ENCODE results near the gene PAK5.

PAK5 gene

GRCh38 chr20:9516234-9516871 is 322.5 kb downstream of the PAK5 start:
- DNase-seq = no peak

GRCh38 chr20:9515741-9516233 is 323.1 kb downstream of the PAK5 start:
- DNase-seq = no peak

GRCh38 chr20:9515214-9515585 is 323.7 kb downstream of the PAK5 start:
- DNase-seq = no peak

GRCh38 chr20:9514461-9515213 is 324.2 kb downstream of the PAK5 start, which contains the start of gene LAMP5:
TSS of gene LAMP5 (plus strand) at chr20:9514590. CDS start at chr20:9514853, 263 bp downstream.
- DNase-seq = no peak

DNA sequence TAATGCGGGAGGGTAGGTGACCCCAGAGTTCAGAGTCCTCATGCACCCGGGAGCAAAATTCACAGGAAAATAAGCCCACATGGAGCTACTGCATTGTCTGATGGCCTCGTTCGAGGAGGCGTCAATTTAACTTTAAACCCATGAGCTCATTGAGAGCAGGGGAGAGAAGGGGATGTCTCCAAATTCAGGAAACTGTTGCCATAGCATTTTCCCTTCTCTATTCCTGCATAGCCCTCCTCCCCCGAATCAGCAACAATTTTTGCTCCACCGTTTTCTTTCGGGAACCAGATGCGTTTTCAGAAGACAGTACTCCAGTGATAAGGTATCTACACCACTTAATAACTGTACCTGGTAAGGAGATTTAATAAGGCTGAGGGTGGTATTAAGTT is 324.8 kb downstream of the PAK5 start:
- no peak for DNase-seq

- DNase-seq = no peak
These were observed 328.0 kb downstream of the PAK5 start for GRCh38 chr20:9510911-9511310.

DNA sequence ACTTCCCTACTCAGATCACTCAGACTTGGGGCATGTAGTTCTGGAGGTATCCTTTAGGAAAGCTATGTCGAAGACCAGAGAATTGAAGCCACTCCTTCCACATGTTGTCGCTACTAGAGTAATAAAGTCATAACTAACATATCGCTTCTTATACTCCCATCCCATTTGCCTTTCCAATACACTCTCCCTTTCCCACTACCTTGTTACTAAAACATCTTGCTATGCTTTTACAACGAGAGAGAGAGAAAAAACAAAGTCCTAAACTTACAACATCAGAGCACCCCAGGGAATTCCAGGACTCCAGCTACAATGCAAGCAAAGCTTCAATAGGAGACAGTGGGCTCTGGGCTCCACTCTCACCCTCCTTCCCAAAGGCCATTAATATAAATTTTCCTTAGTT is 329.6 kb downstream of the PAK5 start:
- DNase-seq = no peak

DNA sequence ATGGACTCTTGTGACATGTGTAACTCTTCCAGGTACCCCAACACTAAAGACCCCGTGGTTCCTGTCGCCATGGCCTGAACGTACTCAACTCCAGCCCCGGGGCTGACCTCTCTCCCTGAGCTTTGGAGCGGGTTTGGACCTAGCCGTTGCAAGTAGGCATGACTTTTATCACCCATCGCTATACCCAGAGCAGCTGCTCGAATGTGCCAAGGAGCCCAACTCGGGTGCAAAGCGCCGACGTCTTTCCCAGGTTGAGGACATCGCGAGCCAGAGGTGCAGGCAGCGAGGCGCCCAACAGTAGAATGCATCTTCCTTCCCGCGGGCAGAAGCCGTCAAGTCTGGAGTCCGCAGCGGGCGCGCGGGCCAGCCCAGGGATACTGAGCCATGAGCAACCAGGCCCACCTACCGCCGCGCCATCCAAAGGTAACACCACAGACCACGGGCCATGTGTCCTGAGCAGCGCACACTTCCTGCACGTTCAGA is 330.1 kb downstream of the PAK5 start:
- DNase-seq = no peak

DNA sequence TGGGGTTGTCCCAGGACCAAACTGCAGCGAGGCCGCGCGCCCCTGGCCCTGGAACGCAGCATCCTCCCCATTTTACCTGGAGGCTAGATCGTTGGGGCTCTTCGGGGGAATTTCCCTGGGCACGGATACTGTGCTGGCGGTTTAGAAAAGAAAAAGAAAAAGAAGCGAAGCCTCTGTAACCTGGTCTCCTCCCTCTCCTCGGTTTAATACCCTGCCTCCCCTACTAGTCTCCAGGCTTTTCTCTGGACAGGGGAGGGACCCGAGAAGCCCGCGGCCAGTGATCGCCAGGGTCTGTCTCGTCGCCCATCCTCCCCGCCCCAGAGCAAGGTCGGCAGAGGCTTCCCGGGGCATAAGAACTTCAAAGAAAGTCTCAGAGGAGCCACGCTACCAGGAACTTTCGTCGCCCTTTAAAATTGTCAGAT is 330.6 kb downstream of the PAK5 start:
- DNase-seq = no peak

DNA sequence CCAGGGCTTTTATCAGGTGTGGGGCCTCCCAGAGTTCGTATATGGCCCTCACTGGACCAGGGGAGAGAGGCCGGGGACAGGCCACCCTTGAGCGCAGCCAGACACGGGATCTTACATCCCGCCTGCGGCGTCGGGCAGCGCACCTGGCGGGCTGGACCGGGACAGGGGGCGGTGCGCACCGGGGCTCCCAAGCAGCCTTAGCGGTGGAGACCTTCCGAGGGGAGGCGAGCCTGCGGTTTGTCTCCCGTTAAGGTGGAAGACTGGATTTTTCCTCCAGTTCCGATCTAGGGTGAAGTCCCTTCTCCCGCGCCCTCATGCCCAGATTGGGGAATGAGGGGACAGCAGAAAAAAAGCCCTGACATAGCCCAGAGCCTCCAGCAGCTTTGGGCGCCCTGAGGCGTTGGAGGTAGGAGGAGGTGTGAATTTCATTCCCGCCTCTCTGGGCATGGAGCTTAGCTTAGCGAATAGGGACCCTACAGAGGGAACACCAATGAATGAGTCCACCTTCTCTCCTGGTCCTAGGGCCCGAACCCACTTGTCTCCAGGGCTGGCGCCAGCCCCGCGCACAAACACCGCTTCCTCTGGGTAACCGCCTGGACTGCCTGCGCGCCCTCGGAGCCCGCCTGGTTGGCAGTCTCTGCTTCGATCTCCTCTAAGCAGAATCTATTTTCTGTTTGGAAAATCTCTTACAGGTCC is 331.2 kb downstream of the PAK5 start:
- no peak for DNase-seq

DNA sequence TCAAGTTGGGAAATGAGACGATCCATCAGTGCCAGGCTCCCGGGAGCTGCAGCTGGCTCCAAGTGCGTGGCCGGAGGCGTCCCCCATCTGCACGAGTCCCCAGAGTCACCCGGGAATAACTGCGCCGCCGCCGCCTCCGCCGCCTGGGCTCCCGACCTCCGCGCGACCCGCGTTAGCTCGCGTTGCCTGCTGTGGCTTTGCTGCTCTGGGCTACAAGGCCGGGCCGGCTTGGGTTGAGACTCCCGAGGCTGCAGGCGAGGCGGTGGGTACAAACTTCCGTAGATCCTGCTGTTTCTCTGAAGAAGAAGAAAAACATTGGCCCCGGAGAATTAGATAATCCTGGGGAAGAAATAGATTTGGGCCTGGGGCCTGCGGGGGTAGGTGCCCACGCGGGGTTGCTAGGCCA is 331.9 kb downstream of the PAK5 start:
- DNase-seq = no peak

GRCh38 chr20:9506280-9506821 is 332.5 kb downstream of the PAK5 start:
- no peak for DNase-seq

DNA sequence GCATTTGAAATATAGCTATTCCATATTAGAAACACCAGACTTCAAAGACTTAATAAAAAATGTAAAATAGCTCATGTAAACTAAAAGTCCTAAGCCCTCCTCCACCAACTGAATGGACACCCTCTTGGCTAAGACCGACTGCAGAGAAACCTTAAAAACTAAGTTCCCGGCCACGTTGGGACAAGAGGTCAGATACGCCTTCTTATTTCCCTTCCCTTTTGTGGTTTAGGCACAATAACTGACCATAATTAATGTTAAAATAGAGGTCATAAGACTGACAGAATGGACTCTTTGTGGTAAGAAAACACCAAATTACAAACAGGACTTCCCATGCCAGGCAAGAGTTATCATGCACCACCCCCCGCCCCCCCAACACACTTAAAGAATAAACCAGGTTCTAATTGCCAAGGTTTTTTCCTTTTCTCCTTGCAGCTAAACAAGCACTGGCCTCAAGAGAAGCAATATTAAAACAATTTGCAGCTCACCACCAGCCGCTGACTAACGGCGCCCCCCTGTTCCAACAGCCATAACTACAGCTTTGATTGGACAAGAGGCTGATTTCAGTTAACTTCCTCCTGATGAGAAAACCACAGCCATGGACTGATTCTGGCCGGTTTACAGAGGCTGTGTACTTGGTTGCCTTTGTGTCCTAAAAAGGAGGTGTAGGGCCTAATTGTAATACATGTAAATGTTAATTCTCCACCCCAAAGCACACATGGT is 335.2 kb downstream of the PAK5 start:
- no peak for DNase-seq

DNA sequence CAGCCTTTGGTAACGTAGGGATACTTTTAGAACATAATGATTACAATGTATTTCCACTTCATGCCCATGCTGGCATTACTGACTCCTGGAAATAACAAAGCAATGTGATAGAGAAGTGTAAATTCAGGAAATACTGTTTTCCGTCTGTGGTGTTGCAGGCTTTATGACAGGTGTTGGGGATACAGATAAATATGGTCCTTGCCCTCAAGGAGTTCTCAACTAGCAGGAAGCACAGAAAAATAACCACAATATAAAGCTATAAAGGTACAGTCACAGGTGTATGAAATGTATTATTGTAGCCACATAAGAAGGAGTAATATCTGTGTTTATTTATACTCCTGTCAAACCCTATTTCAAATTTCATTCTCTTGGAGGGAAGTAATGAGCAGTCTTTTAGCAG is 337.4 kb downstream of the PAK5 start:
- DNase-seq = no peak

DNA sequence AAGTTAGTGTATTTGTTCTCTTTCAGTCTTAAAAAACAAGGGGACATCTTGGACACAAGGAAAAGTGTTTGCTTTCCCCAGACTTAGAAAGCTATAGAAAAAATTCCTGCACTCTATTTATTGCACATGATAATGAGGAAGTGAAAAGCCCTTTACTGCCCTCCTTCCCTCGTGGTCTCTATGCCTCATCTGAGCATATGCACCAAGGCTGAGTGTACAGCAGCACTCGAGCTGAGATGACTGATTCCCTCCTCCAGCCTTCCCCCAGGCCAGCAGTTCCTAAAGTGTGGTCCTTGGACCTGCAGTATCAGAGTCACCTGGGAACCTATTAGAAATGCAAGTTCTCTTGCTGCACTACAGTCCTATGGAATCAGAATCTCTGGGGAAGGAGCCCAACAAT is 338.8 kb downstream of the PAK5 start:
- no peak for DNase-seq

GRCh38 chr20:9499126-9499899 is 339.6 kb downstream of the PAK5 start:
- no peak for DNase-seq

DNA sequence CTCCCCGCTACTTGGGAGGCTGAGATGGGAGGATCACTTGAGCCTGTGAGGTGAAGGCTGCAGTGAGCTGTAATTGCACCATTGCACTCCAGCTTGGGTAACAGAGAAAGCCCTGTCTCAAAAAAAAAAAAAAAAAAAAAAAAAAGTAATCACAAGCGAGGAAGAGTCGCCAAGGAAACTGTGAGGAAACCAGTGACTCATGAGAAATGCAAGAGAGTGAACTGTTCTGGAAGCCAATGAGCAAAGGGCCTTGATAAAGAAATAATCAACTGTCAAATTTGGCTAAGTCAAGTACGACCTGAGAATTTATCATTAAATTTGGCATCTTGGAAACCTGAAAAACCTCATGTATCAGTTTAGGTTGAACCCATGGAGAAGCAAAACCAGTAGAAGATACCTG is 340.6 kb downstream of the PAK5 start:
- no peak for DNase-seq

DNA sequence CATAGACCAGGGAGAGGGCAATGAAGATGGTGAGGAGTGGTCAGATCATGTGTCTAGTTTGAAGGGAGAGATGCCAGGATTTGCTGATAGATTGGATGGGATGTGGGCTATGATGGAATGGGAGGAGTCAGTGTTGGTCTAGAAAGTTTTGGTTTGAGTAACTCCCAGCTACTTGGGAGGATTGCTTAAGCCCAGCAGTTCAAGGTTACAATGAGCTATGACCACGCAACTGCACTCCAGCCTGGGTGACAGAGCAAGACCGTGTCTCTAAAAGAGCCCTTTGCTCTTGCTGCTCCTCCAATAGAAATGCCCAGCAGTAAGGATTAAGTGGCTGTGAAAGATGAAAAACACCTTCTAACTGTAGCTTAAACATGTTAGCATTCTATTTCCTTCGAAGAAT is 342.7 kb downstream of the PAK5 start:
- no peak for DNase-seq

DNA sequence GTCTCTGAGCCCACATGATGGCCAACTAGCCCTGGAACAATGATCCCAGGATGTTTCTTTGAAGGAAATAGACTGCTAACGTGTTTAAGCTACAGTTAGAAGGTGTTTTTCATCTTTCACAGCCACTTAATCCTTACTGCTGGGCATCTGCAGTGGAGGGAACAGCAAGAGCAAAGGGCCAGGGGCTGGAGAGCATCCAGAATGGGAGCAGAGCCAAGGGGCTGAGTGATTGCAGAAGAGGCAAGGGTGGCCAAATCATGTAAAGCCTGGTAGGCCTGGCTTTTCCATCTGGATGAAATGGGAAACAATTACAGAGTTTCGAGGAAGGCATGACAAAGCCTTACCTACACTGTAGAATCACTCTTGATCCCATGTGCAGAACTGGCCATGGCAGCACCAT is 343.2 kb downstream of the PAK5 start:
- DNase-seq = no peak

GRCh38 chr20:9493803-9494202 is 345.1 kb downstream of the PAK5 start:
- no peak for DNase-seq

- no peak for DNase-seq
These were observed 346.8 kb downstream of the PAK5 start for GRCh38 chr20:9492067-9492466.

GRCh38 chr20:9491324-9491723 is 347.6 kb downstream of the PAK5 start:
- DNase-seq = no peak
